Left kidney (tissue), 8 donors: Measurements from ENCODE around the gene LRRC7. TPM values are rescaled to one million over a fixed set of nuclear protein-coding genes. Genes with fewer than 3 reads are reported as not detected.

Source experiments
- DNase-seq: peaks from one replicate; pipeline ENCODE4 v3.0.0-alpha.2; 2013
- long read RNA-seq, 8 donors: transcript quantifications; one replicate each; lab custom pipeline, GENCODE V29; 2026
- polyA plus RNA-seq: library from polyadenylated mRNA; unstranded; fragments of 120-200 nt; gene quantifications from one replicate; pipeline ENCODE4 v1.2.1, GENCODE V29; 2013; ENCODE audit not compliant: insufficient read length

The LRRC7 gene
- 14.2 TPM for polyA plus RNA-seq
- long read RNA-seq, donor 1, partial matches to known transcripts = 0 of 3 reads
- long read RNA-seq, donor 1, other reads (novel, unspliced or antisense) = 0 of 3 reads
- long read RNA-seq, donor 2, transcript LRRC7-206 (1 exons, 2,983 nt) = major isoform, 6 of 6 reads
- long read RNA-seq, donor 2, partial matches to known transcripts = 0 of 6 reads
- long read RNA-seq, donor 2, other reads (novel, unspliced or antisense) = 0 of 6 reads
- long read RNA-seq, donor 3, partial matches to known transcripts = 0 of 4 reads
- long read RNA-seq, donor 3, other reads (novel, unspliced or antisense) = 0 of 4 reads
- long read RNA-seq, donor 4 = 0 reads
- long read RNA-seq, donor 5, partial matches to known transcripts = 5 of 24 reads
- long read RNA-seq, donor 5, other reads (novel, unspliced or antisense) = 15 of 24 reads
- long read RNA-seq, donor 6, transcript LRRC7-206 (1 exons, 2,983 nt) = major isoform, 6 of 6 reads
- long read RNA-seq, donor 6, partial matches to known transcripts = 0 of 6 reads
- long read RNA-seq, donor 6, other reads (novel, unspliced or antisense) = 0 of 6 reads
- long read RNA-seq, donor 7, partial matches to known transcripts = 19 of 40 reads
- long read RNA-seq, donor 7, other reads (novel, unspliced or antisense) = 17 of 40 reads
- long read RNA-seq, donor 8, partial matches to known transcripts = 0 of 1 reads
- long read RNA-seq, donor 8, other reads (novel, unspliced or antisense) = 0 of 1 reads

GRCh38 chr1:69567652-69568420 is at the start of gene LRRC7:
Gene LRRC7 (plus strand): TSS chr1:69567922. CDS start chr1:69568640, 718 bp downstream.
- DNase-seq = no peak

GRCh38 chr1:69519006-69519405 is 48.7 kb upstream of the LRRC7 start:
- no peak for DNase-seq

DNA sequence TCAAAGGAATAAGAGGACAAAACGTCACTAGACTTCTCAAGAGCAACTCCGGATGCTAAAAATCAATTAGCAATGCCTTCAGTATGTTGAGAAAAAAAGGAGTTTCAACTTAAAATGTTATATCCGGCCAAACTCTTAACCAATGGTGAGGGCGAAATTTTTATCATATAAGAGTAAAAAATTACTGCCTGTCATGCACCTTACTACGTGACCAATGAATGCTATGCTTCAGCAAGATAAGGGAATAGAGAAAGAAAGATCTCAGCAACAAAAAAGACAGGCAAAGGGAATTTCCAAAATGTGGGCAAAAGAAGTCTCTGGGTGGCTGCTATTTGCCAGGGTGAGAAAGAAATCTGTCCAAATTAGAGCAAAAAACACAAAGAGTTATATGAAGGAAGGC is 47.4 kb upstream of the LRRC7 start:
- DNase-seq = no peak

- no peak for DNase-seq
Measured at GRCh38 chr1:69523032-69523431, 44.7 kb upstream of the LRRC7 start.

GRCh38 chr1:69523461-69523860 is 44.3 kb upstream of the LRRC7 start:
- DNase-seq = no peak

GRCh38 chr1:69524015-69524414 is 43.7 kb upstream of the LRRC7 start:
- no peak for DNase-seq

- DNase-seq = no peak
Measured at GRCh38 chr1:69527273-69527672, 40.4 kb upstream of the LRRC7 start.

DNA sequence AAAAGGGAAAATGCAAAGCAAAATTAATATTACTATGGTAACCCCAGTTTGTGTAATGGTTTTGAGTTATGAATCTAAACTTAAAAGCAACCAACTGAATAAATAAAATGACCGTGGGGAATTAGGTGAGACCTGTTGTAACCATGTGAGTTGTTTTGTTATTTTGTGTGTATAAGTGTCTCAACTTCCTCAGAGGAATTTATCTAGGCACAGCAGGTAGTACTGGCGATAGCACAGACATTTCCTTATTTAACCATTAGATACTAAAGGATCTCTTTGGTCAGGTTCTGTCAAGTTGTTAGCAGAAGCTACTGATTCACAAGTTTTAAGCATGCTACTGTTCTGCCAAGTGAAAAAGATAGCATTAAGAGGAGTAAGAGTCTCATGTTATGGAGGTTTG is 39.3 kb upstream of the LRRC7 start:
- no peak for DNase-seq

- DNase-seq = no peak
Measured at GRCh38 chr1:69533343-69533742, 34.4 kb upstream of the LRRC7 start.

DNA sequence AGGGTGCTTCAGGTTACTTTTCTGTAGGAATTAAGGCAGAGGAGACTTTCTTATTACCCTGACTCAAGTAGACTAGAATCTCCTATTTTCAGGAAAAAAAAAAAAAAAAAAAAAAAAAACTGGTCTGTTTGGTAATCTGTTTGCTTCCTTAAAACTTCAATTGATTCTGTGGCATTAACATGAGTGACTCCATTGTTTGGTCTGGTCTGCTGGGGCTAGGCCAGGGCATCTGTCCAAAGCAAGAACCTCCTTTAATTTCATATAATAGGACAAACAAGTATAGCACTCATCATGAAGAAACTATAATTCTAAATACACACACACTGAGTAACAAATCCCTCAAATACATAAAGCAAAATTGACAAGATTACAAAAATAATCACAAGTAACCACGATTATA is 32.9 kb upstream of the LRRC7 start:
- DNase-seq = no peak

- no peak for DNase-seq
Measured at GRCh38 chr1:69535490-69535889, 32.2 kb upstream of the LRRC7 start.

- DNase-seq = no peak
Measured at GRCh38 chr1:69540052-69540451, 27.7 kb upstream of the LRRC7 start.

GRCh38 chr1:69551476-69552324 is 16.0 kb upstream of the LRRC7 start:
- DNase-seq = no peak

GRCh38 chr1:69553726-69554125 is 14.0 kb upstream of the LRRC7 start:
- no peak for DNase-seq

GRCh38 chr1:69568421-69569174 is 876 bp downstream of the LRRC7 start:
- DNase-seq = no peak

GRCh38 chr1:69569175-69569541 is 1.4 kb downstream of the LRRC7 start:
- DNase-seq = no peak

DNA sequence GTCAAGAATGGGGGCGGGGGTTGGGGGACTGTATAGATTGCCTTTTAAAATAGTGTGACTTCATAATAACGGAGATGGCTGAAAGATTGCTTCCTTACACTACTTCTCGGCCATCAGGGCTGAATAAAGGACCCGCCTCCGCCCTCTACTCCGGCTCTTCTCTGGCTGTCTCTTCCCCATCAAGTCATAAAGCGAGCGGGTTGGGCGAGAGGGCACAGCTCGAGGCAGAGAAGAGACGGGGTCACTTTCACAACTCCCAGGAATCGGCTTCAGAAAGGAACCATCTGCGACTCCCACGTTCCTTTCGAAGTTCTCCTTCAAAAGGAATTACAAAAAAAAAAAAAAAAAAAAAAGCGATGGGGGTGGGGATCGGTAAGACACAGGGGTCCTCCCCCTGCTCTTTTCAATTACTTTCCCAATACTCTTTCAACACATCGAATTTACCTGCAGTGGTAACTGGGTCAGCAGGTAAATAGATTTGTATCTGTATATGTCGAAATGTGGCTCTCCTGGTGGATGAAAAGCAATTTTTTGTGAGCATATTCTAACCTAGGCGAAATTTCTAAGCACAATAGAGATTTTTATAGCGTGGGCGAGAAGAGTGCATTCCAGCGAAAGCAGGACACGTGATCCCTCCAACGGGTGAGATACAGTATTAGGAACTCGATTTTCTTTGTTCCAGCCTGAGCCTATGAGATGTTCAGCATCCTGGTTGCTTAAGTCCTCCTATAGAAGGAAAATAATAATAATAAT is 2.0 kb downstream of the LRRC7 start:
- no peak for DNase-seq

GRCh38 chr1:69570356-69570755 is 2.6 kb downstream of the LRRC7 start:
- DNase-seq = no peak

- no peak for DNase-seq
Measured at GRCh38 chr1:69572921-69573320, 5.2 kb downstream of the LRRC7 start.

DNA sequence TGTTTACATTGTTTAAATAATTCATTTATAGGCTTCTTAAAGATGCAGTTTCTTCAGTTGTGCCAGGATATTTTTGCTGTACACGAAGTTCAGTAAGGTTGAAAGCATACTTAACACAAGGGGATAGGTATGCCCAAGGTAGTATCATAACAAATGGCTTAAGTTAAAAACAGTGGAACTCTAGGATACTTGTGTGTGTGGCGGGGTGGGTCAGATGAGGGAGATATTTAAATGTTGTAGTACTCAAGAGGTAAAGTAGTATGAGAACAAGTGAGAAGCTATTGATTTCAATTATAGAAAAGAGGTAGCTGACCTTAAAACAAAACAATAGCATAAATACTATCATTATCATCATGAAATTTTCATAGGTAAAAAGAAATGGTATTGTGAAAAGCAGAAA is 6.2 kb downstream of the LRRC7 start:
- DNase-seq = no peak
